ENCODE measurements around the gene SPOP. TPM values are rescaled to one million over a fixed set of nuclear protein-coding genes. Genes with fewer than 3 reads are reported as not detected.

SPOP gene
- total and polyA plus RNA-seq, 2 of the 4 experiments (the other 2 are of a cell fraction): 24.9 to 47.5 TPM

DNA sequence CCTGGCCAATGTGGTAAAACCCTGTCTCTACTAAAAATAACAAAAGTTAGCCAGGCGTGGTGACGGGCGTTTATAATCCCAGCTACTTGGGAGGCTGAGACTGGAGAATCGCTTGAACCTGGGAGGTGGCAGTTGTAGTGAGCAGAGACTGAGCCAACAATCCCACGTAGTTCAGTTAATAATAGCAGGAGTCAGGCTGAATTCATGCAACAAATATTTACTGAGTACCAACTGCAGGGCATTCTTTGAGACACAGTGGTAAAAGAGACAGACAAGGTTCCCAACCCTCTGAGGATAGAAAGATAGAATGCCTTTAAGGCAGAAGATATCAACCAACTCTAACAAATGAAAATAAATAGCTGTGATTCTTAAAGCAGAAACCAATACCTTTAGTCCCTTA lies 39.1 kb downstream of the SPOP start:
- Histone ChIP-seq H4K91ac (ENCODE audit: insufficient read depth, low read depth, low read length) (no peak overlapping the region), H3K23ac (ENCODE audit: low read depth, low read length) (no peak overlapping the region), H2BK120ac (ENCODE audit: low read depth, low read length) (no peak overlapping the region), H3K14ac (replicated peaks; ENCODE audit: low read depth, low read length) (no peak overlapping the region), H4K5ac (ENCODE audit: low read depth, low read length) (no peak overlapping the region), H2BK5ac (ENCODE audit: low read depth, low read length, poor library complexity, severe bottlenecking) (no peak overlapping the region), H4K20me1 (ENCODE audit: insufficient read depth, low read length) (peaks cover 10% of the 10 kb centered on the region; the same call in 1 of the 2 replicates), H2BK15ac (ENCODE audit: low read depth, low read length) (no peak overlapping the region), H2AK9ac (replicated peaks; ENCODE audit: low read depth, low read length, poor library complexity) (no peak overlapping the region), H3K36me3 (ENCODE audit: control insufficient read depth, insufficient read depth, low read length) (peaks cover 2% of the 10 kb centered on the region; the same call in 1 of the 2 replicates), H3K4ac (ENCODE audit: low read depth, low read length) (no peak overlapping the region), H2BK20ac (ENCODE audit: low read depth, low read length) (no peak overlapping the region), H3K27me3 (ENCODE audit: control insufficient read depth, insufficient read depth, low read length) (no peaks in the 10 kb centered on the region), H3K9ac (ENCODE audit: low read depth, low read length) (no peak overlapping the region), H4K8ac (ENCODE audit: low read depth in 2 of 2, low read length in 2 of 2) (no peak overlapping the region), H2AFZ (replicated peaks; ENCODE audit: low read length, poor library complexity) (no peak overlapping the region), H3K4me2 (ENCODE audit: low read depth, low read length) (no peak overlapping the region), H3K4me1 (ENCODE audit: control insufficient read depth, insufficient read depth, low read length) (peaks cover 9% of the 10 kb centered on the region), H3K56ac (ENCODE audit: extremely low read depth, insufficient read depth, low read length) (no peak overlapping the region), H3K79me1 (ENCODE audit: low read depth in 1 of 2, low read length in 2 of 2) (peaks cover 11 to 51% of the 10 kb centered on the region in 2 experiments), H3K4me3 (ENCODE audit: insufficient read depth, low read depth, low read length) (no peak overlapping the region), H3K9me1 (ENCODE audit: insufficient read depth, low read length) (peaks cover 6% of the 10 kb centered on the region), H3K9me3 (ENCODE audit: control insufficient read depth, insufficient read depth, low read length) (no peaks in the 10 kb centered on the region), H3K27ac (ENCODE audit: insufficient read depth, low read length) (no peak overlapping the region), H3K18ac (ENCODE audit: low read depth, low read length) (no peak overlapping the region), H2AK5ac (ENCODE audit: low read depth, low read length) (no peak overlapping the region)
- WGBS, 2 experiments (ENCODE audit: extremely low coverage in 2 of 2, insufficient read length in 1 of 2): no CpG with 5 or more reads among the region's 5 CpGs
- no peak for DNase-seq
- in situ Hi-C loops (cut with MboI; ENCODE audit: low sequenced_read_pairs): no loop called here
- dilution Hi-C loops (cut with HindIII; ENCODE audit: low sequenced_read_pairs, unreplicated experiment): no loop called here
- ChIA-PET CTCF (interaction anchor here (0.7 kb wide), 1 partner anchor 71 kb away, joined by 7 read pairs; no protein-coding TSS in a partner anchor), POLR2A (ENCODE audit: unreplicated experiment) (no interaction called here)
- BruUV-seq (replicated peaks): no TSS peak
- intact Hi-C loops (cut with micrococcal nuclease): no loop called here
- no peak for TF ChIP-seq CHD1 (IDR thresholded peaks at IDR 0.05; ENCODE audit: low read depth, low read length)
- no peak for ATAC-seq (ENCODE audit: low read depth)
